CD4-positive, CD25-positive, alpha-beta regulatory T cell (primary cell): Measurements from ENCODE around the gene FGD6. TPM values are rescaled to one million over a fixed set of nuclear protein-coding genes. Genes with fewer than 3 reads are reported as not detected.

Experiments used
- ATAC-seq, 2 donors: fragments of 150-1000 bp; cut with Tn5 transposase; one replicate each; pipeline ENCODE4 v1.10.0; 2021; ENCODE audit warnings: low read depth in 2 of 2, moderate number of reproducible peaks in 2 of 2, moderate library complexity in 1 of 2
- DNase-seq, 3 donors: peaks; one replicate each; pipeline versions ENCODE4 v3.0.0 to v3.0.0-alpha.2; 2012 to 2022; ENCODE audit warnings: mixed read lengths in 1 of 3
- H3K27ac ChIP-seq: one replicate; pipeline ENCODE4 v1.7.0; 2013; ENCODE audit warnings: mild to moderate bottlenecking, low read length; ENCODE audit not compliant: insufficient read depth, poor library complexity, severe bottlenecking
- H3K27me3 ChIP-seq: one replicate; pipeline ENCODE4 v1.7.0; 2013; ENCODE audit warnings: low read length; ENCODE audit not compliant: control insufficient read depth, insufficient read depth
- H3K36me3 ChIP-seq: one replicate; pipeline ENCODE4 v1.7.0; 2013; ENCODE audit warnings: mild to moderate bottlenecking, low read length, moderate library complexity; ENCODE audit not compliant: control insufficient read depth, insufficient read depth
- H3K4me1 ChIP-seq: 2 replicates; pipeline ENCODE4 v1.7.0; 2013; ENCODE audit warnings: mild to moderate bottlenecking, low read length; ENCODE audit not compliant: insufficient read depth, control insufficient read depth, poor library complexity, severe bottlenecking
- H3K4me3 ChIP-seq: one replicate; pipeline ENCODE4 v1.7.0; 2013; ENCODE audit warnings: low read depth, mild to moderate bottlenecking, low read length, moderate library complexity
- H3K9me3 ChIP-seq, 2 experiments: 1 replicate in 1 of 2; 2 replicates in 1 of 2; pipeline ENCODE4 v1.7.0; 2013; ENCODE audit warnings: low read length in 2 of 2, mild to moderate bottlenecking in 1 of 2, moderate library complexity in 1 of 2; ENCODE audit not compliant: control insufficient read depth in 2 of 2
- H3K27ac Mint-ChIP-seq, 3 donors: one replicate each; pipeline ENCODE4 v1.8.0; 2020 to 2022; ENCODE audit warnings: mild to moderate bottlenecking in 3 of 3, mixed read lengths in 3 of 3, moderate library complexity in 2 of 3
- H3K27me3 Mint-ChIP-seq: one replicate; pipeline ENCODE4 v1.8.0; 2022; ENCODE audit warnings: mild to moderate bottlenecking, mixed read lengths
- H3K36me3 Mint-ChIP-seq: one replicate; pipeline ENCODE4 v1.8.0; 2020; ENCODE audit warnings: mixed read lengths
- H3K4me1 Mint-ChIP-seq, 4 donors: one replicate each; pipeline ENCODE4 v1.8.0; 2020 to 2022; ENCODE audit warnings: mixed read lengths in 4 of 4, mild to moderate bottlenecking in 1 of 4
- H3K4me3 Mint-ChIP-seq, 4 donors: one replicate each; pipeline ENCODE4 v1.8.0; 2020 to 2022; ENCODE audit warnings: mild to moderate bottlenecking in 4 of 4, mixed read lengths in 4 of 4, moderate library complexity in 3 of 4
- H3K9me3 Mint-ChIP-seq, 7 donors: one replicate each; pipeline ENCODE4 v1.8.0; 2020 to 2022; ENCODE audit warnings: mixed read lengths in 7 of 7, mild to moderate bottlenecking in 3 of 7, moderate library complexity in 2 of 7
- polyA plus RNA-seq, 4 donors: library from polyadenylated mRNA; unstranded; fragments of 300-500 nt; fragmentation: Illumina TruSeq; gene quantifications; one replicate each; pipeline ENCODE4 v1.2.3, GENCODE V29; 2021
- total RNA-seq: library from RNA; stranded (reverse); gene quantifications from one replicate; pipeline ENCODE4 v1.2.3, GENCODE V29; 2022

Gene FGD6
- total and polyA plus RNA-seq, 5 donors from 2014 or later, result 0.06 to 0.79 (median 0.09) TPM; not detected in 1

GRCh38 chr12:95258151-95258550, 40.9 kb upstream of the FGD6 start:
- Histone ChIP-seq H3K9me3 (no peaks in the 10 kb centered on the region), H3K36me3 (peaks cover 55% of the 10 kb centered on the region), H3K4me3 (no peak overlapping the region), H3K4me1 (no peaks in the 10 kb centered on the region), H3K27ac (no peak overlapping the region), H3K27me3 (no peaks in the 10 kb centered on the region)
- ATAC-seq, result no peak
- Mint-ChIP-seq H3K36me3 (peaks cover 43% of the 10 kb centered on the region), H3K9me3 (no peaks in the 10 kb centered on the region), H3K27ac (no peak overlapping the region), H3K4me3 (no peak overlapping the region), H3K4me1 (peaks cover 0 to 12% (median 5%) of the 10 kb centered on the region in 4 donors), H3K27me3 (no peaks in the 10 kb centered on the region)
- no peak for DNase-seq

- ATAC-seq, result no peak
- Histone ChIP-seq H3K4me3 (no peak overlapping the region), H3K36me3 (peaks cover 51% of the 10 kb centered on the region), H3K27me3 (no peaks in the 10 kb centered on the region), H3K4me1 (no peaks in the 10 kb centered on the region), H3K9me3 (no peaks in the 10 kb centered on the region), H3K27ac (no peak overlapping the region)
- no peak for DNase-seq
- Mint-ChIP-seq H3K4me1 (peaks cover 0 to 12% (median 5%) of the 10 kb centered on the region in 4 donors), H3K36me3 (peaks cover 40% of the 10 kb centered on the region), H3K4me3 (no peak overlapping the region), H3K27ac (no peak overlapping the region), H3K27me3 (no peaks in the 10 kb centered on the region), H3K9me3 (no peaks in the 10 kb centered on the region)
Observed at GRCh38 chr12:95257541-95257940, 40.3 kb upstream of the FGD6 start.

GRCh38 chr12:95253386-95253785, 36.1 kb upstream of the FGD6 start:
- no peak overlapping the region for H3K27ac ChIP-seq
- H3K9me3 Mint-ChIP-seq, result no peaks in the 10 kb centered on the region
- no peaks in the 10 kb centered on the region for H3K27me3 Mint-ChIP-seq
- H3K4me1 ChIP-seq, result no peaks in the 10 kb centered on the region
- no peak overlapping the region for H3K4me3 ChIP-seq
- H3K36me3 ChIP-seq, result peaks cover 48% of the 10 kb centered on the region
- peaks cover 41% of the 10 kb centered on the region for H3K36me3 Mint-ChIP-seq
- H3K27ac Mint-ChIP-seq, result no peak overlapping the region
- H3K27me3 ChIP-seq, result no peaks in the 10 kb centered on the region
- ATAC-seq (no peak), DNase-seq (no peak)
- H3K4me1 Mint-ChIP-seq, result peaks cover 8 to 11% (median 11%) of the 10 kb centered on the region in 4 donors
- no peaks in the 10 kb centered on the region for H3K9me3 ChIP-seq
- no peak overlapping the region for H3K4me3 Mint-ChIP-seq

GRCh38 chr12:95248604-95249360, 31.5 kb upstream of the FGD6 start:
- Mint-ChIP-seq H3K27me3 (no peaks in the 10 kb centered on the region), H3K36me3 (peaks cover 14% of the 10 kb centered on the region), H3K4me1 (peaks cover 7 to 24% (median 16%) of the 10 kb centered on the region in 4 donors), H3K4me3 (peak overlapping the region in 1 of 4 donors; percentile 47), H3K9me3 (no peaks in the 10 kb centered on the region), H3K27ac (peak overlapping the region in 1 of 3 donors; percentile 69)
- Histone ChIP-seq H3K4me1 (no peaks in the 10 kb centered on the region), H3K36me3 (peaks cover 12% of the 10 kb centered on the region), H3K9me3 (no peaks in the 10 kb centered on the region), H3K27ac (no peak overlapping the region), H3K4me3 (no peak overlapping the region), H3K27me3 (no peaks in the 10 kb centered on the region)
- ATAC-seq, result no peak
- no peak for DNase-seq

GRCh38 chr12:95248095-95248494, 30.8 kb upstream of the FGD6 start:
- H3K36me3 Mint-ChIP-seq, result peaks cover 15% of the 10 kb centered on the region
- ATAC-seq (no peak), DNase-seq (no peak)
- H3K36me3 ChIP-seq, result peaks cover 5% of the 10 kb centered on the region
- H3K4me1 Mint-ChIP-seq, result peaks cover 7 to 24% (median 16%) of the 10 kb centered on the region in 4 donors
- H3K4me1 ChIP-seq, result no peaks in the 10 kb centered on the region
- no peaks in the 10 kb centered on the region for H3K27me3 Mint-ChIP-seq
- no peak overlapping the region for H3K27ac Mint-ChIP-seq
- H3K9me3 ChIP-seq, result no peaks in the 10 kb centered on the region
- no peak overlapping the region for H3K4me3 ChIP-seq
- no peak overlapping the region for H3K4me3 Mint-ChIP-seq
- H3K27me3 ChIP-seq, result no peaks in the 10 kb centered on the region
- no peaks in the 10 kb centered on the region for H3K9me3 Mint-ChIP-seq
- no peak overlapping the region for H3K27ac ChIP-seq

GRCh38 chr12:95244350-95244749, 27.1 kb upstream of the FGD6 start:
- Histone ChIP-seq H3K4me3 (no peak overlapping the region), H3K4me1 (no peaks in the 10 kb centered on the region), H3K36me3 (no peaks in the 10 kb centered on the region), H3K9me3 (no peaks in the 10 kb centered on the region), H3K27ac (no peak overlapping the region), H3K27me3 (no peaks in the 10 kb centered on the region)
- no peaks in the 10 kb centered on the region for H3K9me3 Mint-ChIP-seq
- peaks cover 9% of the 10 kb centered on the region for H3K36me3 Mint-ChIP-seq
- no peak overlapping the region for H3K27ac Mint-ChIP-seq
- peaks cover 9 to 25% (median 17%) of the 10 kb centered on the region in 4 donors for H3K4me1 Mint-ChIP-seq
- H3K27me3 Mint-ChIP-seq, result no peaks in the 10 kb centered on the region
- ATAC-seq, result no peak
- no peak for DNase-seq
- H3K4me3 Mint-ChIP-seq, result no peak overlapping the region

- no peaks in the 10 kb centered on the region for H3K36me3 ChIP-seq
- Mint-ChIP-seq H3K9me3 (no peaks in the 10 kb centered on the region), H3K4me1 (peaks cover 12 to 30% (median 20%) of the 10 kb centered on the region in 4 donors), H3K27me3 (no peaks in the 10 kb centered on the region), H3K27ac (no peak overlapping the region), H3K36me3 (peaks cover 9% of the 10 kb centered on the region), H3K4me3 (no peak overlapping the region)
- no peaks in the 10 kb centered on the region for H3K9me3 ChIP-seq
- no peak overlapping the region for H3K4me3 ChIP-seq
- DNase-seq, result no peak
- ATAC-seq, result no peak
- H3K4me1 ChIP-seq, result no peaks in the 10 kb centered on the region
- H3K27me3 ChIP-seq, result no peaks in the 10 kb centered on the region
- H3K27ac ChIP-seq, result no peak overlapping the region
Observed at GRCh38 chr12:95243497-95244183, 26.4 kb upstream of the FGD6 start.
